RWPE1 (cell line): ENCODE measurements around the gene CASZ1.
A peak's percentile ranks its signal among the peaks of the same experiment; 100 is the strongest.

Experiments
- CTCF ChIA-PET: fragments of 350-600 bp; sonication (Branson Sonifier 250); formaldehyde crosslinking; extraction: SDS; loops from one replicate; lab custom pipeline; 2021; lab: Yijun Ruan, JAX
- POLR2A ChIA-PET: fragments of 400-600 bp; formaldehyde crosslinking; extraction: SDS; loops from one replicate; lab custom pipeline; 2020; ENCODE audit warnings: antibody characterized with exemption; ENCODE audit not compliant: low non-redundant PET; lab: Yijun Ruan, JAX
- DNase-seq: peaks from one replicate; pipeline ENCODE4 v3.0.0; 2012; ENCODE audit warnings: low spot score
- H3K27ac ChIP-seq: fragments of 450-650 bp; 2 replicates; pipeline ENCODE4 v1.5.1; 2017
- TF ChIP-seq, protein P1 (sequence below): fragments of 450-650 bp; conservative IDR thresholded peaks from 2 replicates; pipeline ENCODE4 v1.5.1; 2017; ENCODE audit warnings: low read depth, mild to moderate bottlenecking

CASZ1 gene

DNA sequence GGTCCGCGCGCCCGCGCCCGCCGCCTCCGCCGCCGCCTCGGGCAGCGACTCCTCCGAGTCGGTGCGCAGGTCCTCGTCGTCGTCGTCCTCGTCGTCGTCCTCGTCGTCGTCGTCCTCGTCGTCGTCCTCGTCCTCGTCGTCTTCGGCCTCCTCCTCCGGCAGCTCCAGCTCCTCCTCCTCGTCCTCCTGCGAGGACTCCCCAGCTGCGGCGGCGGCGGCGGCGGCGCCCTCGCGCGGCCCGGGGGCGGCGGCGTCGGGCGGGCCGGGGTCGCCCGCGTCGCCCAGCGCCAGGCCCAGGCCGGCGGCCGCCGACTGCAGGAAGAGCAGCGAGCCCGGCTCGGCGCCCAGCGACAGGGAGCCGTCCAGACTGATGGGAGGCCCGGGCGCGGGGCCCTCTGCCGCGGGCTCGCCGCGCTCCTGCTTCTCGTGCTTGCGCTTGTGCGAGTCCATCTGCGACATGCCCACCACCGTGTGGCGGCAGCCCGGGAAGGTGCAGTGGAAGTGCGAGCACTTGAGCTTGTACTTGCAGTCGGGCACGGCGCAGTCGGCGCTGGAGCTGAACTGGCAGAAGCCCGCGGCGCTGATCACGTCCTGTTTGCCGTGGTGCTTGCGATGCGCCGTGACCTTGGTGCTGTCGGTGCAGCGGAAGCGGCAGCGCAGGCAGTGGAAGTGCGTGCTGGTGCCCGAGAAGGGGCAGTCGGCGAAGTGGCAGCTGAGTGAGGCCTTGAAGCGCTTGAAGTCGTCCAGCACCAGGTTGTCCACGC, 157.3 kb downstream of the CASZ1 start:
- DNase-seq = no peak
- CTCF ChIA-PET = no interaction called here
- TF ChIP-seq, protein P1, sequence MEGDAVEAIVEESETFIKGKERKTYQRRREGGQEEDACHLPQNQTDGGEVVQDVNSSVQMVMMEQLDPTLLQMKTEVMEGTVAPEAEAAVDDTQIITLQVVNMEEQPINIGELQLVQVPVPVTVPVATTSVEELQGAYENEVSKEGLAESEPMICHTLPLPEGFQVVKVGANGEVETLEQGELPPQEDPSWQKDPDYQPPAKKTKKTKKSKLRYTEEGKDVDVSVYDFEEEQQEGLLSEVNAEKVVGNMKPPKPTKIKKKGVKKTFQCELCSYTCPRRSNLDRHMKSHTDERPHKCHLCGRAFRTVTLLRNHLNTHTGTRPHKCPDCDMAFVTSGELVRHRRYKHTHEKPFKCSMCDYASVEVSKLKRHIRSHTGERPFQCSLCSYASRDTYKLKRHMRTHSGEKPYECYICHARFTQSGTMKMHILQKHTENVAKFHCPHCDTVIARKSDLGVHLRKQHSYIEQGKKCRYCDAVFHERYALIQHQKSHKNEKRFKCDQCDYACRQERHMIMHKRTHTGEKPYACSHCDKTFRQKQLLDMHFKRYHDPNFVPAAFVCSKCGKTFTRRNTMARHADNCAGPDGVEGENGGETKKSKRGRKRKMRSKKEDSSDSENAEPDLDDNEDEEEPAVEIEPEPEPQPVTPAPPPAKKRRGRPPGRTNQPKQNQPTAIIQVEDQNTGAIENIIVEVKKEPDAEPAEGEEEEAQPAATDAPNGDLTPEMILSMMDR = no peak
- H3K27ac ChIP-seq = peak overlapping the region; percentile 62
- POLR2A ChIA-PET = no interaction called here

DNA sequence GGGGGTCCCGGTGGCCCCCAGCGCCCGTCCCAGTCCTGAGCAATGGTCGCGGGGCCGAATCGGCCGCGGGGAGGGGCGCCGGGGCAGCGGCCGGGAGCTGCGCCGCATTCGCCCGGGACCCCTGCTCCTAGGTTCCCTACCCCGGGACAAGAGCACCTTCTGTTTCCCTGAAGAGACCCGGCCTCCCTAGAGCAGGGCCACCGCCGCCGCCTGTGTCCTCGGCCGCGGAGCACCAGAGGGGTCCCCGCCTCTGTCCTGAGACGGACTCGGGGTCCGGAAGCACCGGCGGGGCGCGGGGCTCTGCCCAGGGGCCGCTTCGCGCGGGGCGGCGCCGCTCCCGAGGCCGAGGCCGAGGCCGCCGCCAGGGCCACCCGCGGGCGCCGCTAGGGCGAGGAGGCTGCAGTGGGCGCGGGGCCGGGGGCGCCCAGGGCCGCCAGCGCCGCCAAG, 157.9 kb downstream of the CASZ1 start:
- POLR2A ChIA-PET = no interaction called here
- peak overlapping the region; percentile 83 for H3K27ac ChIP-seq
- CTCF ChIA-PET = no interaction called here
- TF ChIP-seq, protein P1 = no peak
- DNase-seq = no peak

DNA sequence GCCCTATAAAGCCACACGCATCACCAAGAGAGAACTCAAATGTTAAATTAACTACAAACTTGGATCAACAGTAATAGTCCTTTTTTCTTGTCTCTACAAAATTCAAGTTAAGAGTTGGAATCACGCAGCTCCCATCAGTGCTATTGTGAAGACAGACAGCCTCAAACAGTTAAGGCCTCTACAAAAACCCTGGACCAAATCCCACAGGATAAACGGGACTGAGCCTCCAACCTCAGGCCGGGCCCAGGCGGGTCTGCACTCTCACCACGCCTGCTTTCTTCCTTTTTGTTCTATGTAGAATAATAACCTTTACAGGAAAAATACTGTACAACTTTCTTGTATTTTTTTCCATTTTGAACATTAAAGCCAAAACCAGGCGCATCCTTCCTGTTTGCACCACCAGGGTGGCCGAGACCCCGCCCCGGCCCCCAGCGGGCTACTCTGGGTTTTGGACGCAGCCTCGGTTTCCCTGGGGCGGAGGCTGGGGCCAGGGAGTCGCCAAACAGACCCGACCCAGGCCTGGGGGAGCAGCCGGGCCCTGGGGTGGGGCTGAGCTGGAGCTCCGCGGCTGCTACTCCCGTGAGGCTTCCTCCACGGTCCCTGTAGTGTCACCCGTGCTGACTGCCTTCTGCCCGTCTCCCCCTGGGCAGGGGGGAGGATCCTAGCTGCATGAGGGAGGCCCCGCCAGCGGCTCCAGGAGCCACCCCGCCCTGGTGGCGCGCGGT, 158.4 kb downstream of the CASZ1 start:
- POLR2A ChIA-PET = no interaction called here
- peak overlapping the region; percentile 83 for H3K27ac ChIP-seq
- no peak for DNase-seq
- CTCF ChIA-PET = no interaction called here
- TF ChIP-seq, protein P1 = no peak

DNA sequence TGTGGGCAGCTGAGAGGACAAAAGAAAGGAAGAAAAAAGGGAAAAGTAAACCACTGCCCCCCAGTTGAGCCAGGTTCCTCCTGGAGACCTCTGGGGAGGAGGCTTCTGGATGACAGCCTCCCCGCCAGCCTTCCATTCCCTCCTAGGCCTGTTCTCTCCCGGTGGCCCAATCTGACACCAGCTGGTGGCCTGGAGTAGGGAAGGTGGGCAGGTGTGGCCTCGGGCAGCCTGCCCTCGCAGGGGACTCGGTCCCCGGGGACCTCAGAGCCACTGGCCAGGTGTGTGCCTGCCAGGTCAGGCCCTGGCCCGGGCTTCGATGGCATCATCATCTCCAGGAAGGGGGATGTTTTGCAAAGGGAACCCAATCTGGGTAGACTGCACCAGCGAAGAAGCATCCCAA, 159.0 kb downstream of the CASZ1 start:
- POLR2A ChIA-PET = no interaction called here
- peak overlapping the region; percentile 83 for H3K27ac ChIP-seq
- no peak for DNase-seq
- TF ChIP-seq, protein P1 = no peak
- CTCF ChIA-PET = interaction anchor here (0.7 kb wide), 1 partner anchor 401 kb away, joined by 4 read pairs; no protein-coding TSS in a partner anchor

- ChIA-PET POLR2A (no interaction called here), CTCF (interaction anchor here (0.5 to 0.7 kb wide), 3 partner anchors 116 to 226 kb away, joined by 3 to 4 read pairs (median 3); no protein-coding TSS in a partner anchor)
- TF ChIP-seq, protein P1 = no peak
- DNase-seq = peak; percentile 80
- H3K27ac ChIP-seq = peak overlapping the region; percentile 99
These were observed 160.5 kb downstream of the CASZ1 start for GRCh38 chr1:10635992-10636391.

DNA sequence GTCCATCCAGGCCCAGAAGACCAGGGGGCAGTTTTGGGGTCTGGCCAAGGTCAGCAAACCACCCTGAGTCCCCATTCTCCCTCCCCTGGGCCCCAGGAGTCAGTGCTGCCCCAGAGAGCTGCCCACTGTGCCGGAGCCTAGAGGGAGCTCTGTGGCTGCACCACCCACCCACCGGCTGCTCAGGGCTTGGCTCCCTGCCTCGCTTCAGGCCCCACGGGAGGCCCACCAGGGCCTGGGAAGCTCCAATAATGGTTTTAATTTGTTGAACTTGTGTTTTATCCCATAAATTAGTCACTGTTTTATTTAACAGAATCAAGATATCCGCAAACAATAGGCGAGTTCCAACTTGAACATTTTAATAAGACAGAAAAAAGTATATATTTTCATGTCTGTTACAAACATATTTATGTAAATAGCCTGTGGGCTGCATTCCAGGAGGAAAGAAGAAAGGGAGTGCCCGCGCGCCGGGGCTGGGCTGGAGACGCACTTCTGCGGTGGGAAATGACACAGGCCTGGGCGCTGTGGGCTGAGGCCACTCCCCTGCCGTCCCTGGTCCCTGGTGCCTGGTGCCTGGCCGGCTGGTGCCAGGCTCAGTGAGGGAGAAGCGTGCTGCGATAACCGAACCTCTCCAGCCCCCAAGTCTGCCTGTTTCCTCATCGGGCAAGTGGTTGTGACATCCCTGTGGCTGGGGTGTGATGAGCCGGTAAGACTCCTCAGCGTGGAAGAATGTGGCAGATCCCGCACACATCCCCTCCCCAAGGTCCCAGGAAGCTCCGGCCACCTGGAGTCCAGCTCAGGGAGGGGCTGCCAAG, 161.2 kb downstream of the CASZ1 start:
- TF ChIP-seq, protein P1 = no peak
- DNase-seq = peak; percentile 93
- H3K27ac ChIP-seq = peak overlapping the region; percentile 99
- ChIA-PET CTCF (interaction anchor here (0.5 to 1.5 kb wide), 4 partner anchors 116 to 227 kb away, joined by 3 to 5 read pairs (median 4); no protein-coding TSS in a partner anchor), POLR2A (no interaction called here)
